Gastroesophageal sphincter (tissue), 4 donors: ENCODE measurements around the gene SYNE3. TPM values are rescaled to one million over a fixed set of nuclear protein-coding genes. Genes with fewer than 3 reads are reported as not detected.
A peak's percentile ranks its signal among the peaks of the same experiment; 100 is the strongest.

Experiments
- ATAC-seq: fragments of 150-250 bp; one replicate; pipeline ENCODE4 v1.9.1; 2016; ENCODE audit warnings: mild to moderate bottlenecking, moderate library complexity
- H3K27ac ChIP-seq, 4 donors: fragments of 200-600 bp; sonication (generic) in 3 of 4; 1 replicate in 3 of 4; 2 replicates in 1 of 4; pipeline ENCODE4 v1.5.1; 2016 to 2019
- H3K27me3 ChIP-seq: fragments of 200-600 bp; sonication (generic); one replicate; pipeline ENCODE4 v1.5.1; 2019
- H3K36me3 ChIP-seq, 2 donors: fragments of 200-600 bp; sonication (generic); one replicate each; pipeline ENCODE4 v1.5.1; 2019; ENCODE audit warnings: control low read depth in 1 of 2
- H3K4me1 ChIP-seq, 3 donors: fragments of 200-600 bp; sonication (generic); 1 replicate in 2 of 3; 2 replicates in 1 of 3; pipeline ENCODE4 v1.5.1; 2016 to 2019; ENCODE audit warnings: control low read depth in 2 of 3
- H3K4me3 ChIP-seq, 2 donors: fragments of 200-600 bp; sonication (generic); one replicate each; pipeline ENCODE4 v1.5.1; 2019; ENCODE audit warnings: mild to moderate bottlenecking in 1 of 2, moderate library complexity in 1 of 2
- H3K9me3 ChIP-seq, 3 donors: fragments of 200-600 bp; sonication (generic); one replicate each; pipeline ENCODE4 v1.5.1; 2017 to 2019; ENCODE audit warnings: control low read depth in 2 of 3
- EP300 ChIP-seq: sonication (generic); formaldehyde crosslinking; IDR thresholded peaks from one replicate; pipeline ENCODE4 v1.6.1; 2017; ENCODE audit warnings: antibody characterized with exemption, mild to moderate bottlenecking
- POLR2A ChIP-seq, 2 donors: fragments of 450-650 bp; IDR thresholded peaks; one replicate each; pipeline ENCODE4 v1.6.1; 2017; ENCODE audit warnings: antibody characterized with exemption in 2 of 2, mild to moderate bottlenecking in 2 of 2, moderate library complexity in 1 of 2
- POLR2AphosphoS5 ChIP-seq: sonication (generic); formaldehyde crosslinking; IDR thresholded peaks from one replicate; pipeline ENCODE4 v1.6.1; 2017; ENCODE audit warnings: antibody characterized with exemption
- WGBS, 2 donors: methylation state at CpG; one replicate each; pipeline ENCODE4 v1.1.5; 2018; ENCODE audit warnings: low coverage in 1 of 2; 5-methylcytosine and 5-hydroxymethylcytosine counted together
- total RNA-seq, 4 donors: library from RNA; depleted of rRNA; stranded (reverse); fragments of >200 nt; gene quantifications; one replicate each; pipeline ENCODE4 v1.1.0, GENCODE V29; 2016
- TF ChIP-seq, protein P1 (sequence below), 4 experiments: fragments of 200-600 bp in 2 of 4; fragments of 450-650 bp in 2 of 4; sonication (generic) in 1 of 4; IDR thresholded peaks; one replicate each; pipeline ENCODE4 v1.5.1; 2017 to 2019; ENCODE audit warnings: antibody characterized with exemption in 4 of 4, mild to moderate bottlenecking in 2 of 4, moderate library complexity in 2 of 4

The SYNE3 gene
- total RNA-seq, 4 donors from 2014 or later = 16.5 to 28.0 (median 20.3) TPM

DNA sequence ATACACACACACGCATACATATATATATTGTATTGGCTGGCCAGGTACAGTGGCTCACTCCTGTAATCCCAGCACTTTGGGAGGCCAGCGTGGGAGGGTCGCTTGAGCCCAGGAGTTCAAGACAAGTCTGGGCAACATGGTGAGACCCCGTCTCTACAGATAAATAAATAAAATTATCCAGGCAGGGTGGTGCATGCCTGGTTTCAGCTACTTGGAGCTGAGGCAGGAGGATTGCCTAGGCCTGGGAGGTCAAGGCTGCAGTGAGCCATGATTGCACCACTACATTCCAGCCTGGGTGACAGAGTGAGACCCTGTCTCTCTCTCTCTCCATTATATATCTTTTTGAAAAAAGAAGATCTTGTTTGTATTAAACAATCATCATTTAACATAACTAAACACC is 4.6 kb upstream of the SYNE3 start:
- Histone ChIP-seq H3K4me1 (peaks cover 3 to 63% (median 35%) of the 10 kb centered on the region in 3 donors), H3K27me3 (peaks cover 17% of the 10 kb centered on the region), H3K36me3 (peaks cover 0 to 11% of the 10 kb centered on the region in 2 donors), H3K9me3 (no peaks in the 10 kb centered on the region), H3K4me3 (no peak overlapping the region), H3K27ac (no peak overlapping the region)
- ATAC-seq = no peak
- 75% methylated on average over 2 of the region's 4 CpGs; no CpG with 5 or more reads in 1 of the 2 donors for WGBS, 2 donors
- TF ChIP-seq EP300 (no peak), POLR2AphosphoS5 (no peak), POLR2A (IDR thresholded peaks at IDR 0.05) (no peak)
- TF ChIP-seq, protein P1, sequence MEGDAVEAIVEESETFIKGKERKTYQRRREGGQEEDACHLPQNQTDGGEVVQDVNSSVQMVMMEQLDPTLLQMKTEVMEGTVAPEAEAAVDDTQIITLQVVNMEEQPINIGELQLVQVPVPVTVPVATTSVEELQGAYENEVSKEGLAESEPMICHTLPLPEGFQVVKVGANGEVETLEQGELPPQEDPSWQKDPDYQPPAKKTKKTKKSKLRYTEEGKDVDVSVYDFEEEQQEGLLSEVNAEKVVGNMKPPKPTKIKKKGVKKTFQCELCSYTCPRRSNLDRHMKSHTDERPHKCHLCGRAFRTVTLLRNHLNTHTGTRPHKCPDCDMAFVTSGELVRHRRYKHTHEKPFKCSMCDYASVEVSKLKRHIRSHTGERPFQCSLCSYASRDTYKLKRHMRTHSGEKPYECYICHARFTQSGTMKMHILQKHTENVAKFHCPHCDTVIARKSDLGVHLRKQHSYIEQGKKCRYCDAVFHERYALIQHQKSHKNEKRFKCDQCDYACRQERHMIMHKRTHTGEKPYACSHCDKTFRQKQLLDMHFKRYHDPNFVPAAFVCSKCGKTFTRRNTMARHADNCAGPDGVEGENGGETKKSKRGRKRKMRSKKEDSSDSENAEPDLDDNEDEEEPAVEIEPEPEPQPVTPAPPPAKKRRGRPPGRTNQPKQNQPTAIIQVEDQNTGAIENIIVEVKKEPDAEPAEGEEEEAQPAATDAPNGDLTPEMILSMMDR (IDR thresholded peaks at IDR 0.05) = no peak

DNA sequence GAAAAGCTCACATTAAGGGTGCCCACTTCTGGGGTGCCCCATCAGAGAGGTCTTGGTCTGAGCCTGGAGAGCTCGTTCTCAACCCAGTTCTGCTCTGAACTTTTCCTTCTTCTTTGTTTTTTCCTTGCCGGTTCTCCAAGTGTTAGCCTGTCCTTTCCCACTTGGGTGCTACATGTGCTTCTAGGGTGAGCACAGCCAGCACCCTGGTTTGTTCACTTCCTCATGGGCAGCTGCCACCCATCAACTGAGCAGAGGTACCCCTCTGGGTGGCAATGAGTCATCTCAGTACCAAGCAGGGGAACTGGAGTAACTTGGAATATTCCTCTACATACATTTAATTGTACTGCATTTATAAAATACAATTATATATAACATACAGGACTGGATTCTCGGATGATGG is 3.9 kb upstream of the SYNE3 start:
- TF ChIP-seq EP300 (no peak), POLR2A (IDR thresholded peaks at IDR 0.05) (no peak), POLR2AphosphoS5 (no peak)
- TF ChIP-seq, protein P1 (IDR thresholded peaks at IDR 0.05) = no peak

DNA sequence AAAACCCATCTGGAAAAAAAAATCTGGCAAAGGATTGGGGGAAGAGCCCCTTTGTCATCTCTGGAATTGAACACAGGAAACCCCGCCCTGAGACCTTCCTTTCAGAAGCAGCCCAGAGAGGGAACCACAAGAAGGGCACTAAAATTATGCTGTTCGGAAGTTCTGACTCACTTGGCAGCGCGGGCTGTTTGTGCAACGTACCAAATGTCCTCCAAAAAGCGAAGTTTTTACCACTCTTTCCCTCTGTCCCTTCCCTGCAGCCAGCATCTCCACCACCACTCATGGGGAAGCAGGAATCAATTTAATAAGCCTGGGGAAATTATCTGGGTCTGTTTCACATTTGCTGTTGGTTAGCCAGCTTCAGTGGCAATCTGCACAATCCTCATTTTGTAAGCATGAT is 3.2 kb upstream of the SYNE3 start:
- peaks cover 0 to 11% of the 10 kb centered on the region in 2 donors for H3K36me3 ChIP-seq
- peak overlapping the region; percentile 37 to 91 (median 84) for H3K27ac ChIP-seq
- WGBS, 2 donors = 37 to 42% methylated on average over 4 to 6 of the region's 6 CpGs
- H3K4me3 ChIP-seq = no peak overlapping the region
- no peaks in the 10 kb centered on the region for H3K9me3 ChIP-seq
- H3K27me3 ChIP-seq = peaks cover 30% of the 10 kb centered on the region
- ATAC-seq = peak; percentile 60
- peaks cover 3 to 72% (median 43%) of the 10 kb centered on the region in 3 donors for H3K4me1 ChIP-seq
- TF ChIP-seq POLR2AphosphoS5 = peak; percentile 65
- TF ChIP-seq EP300 = no peak

More for the DNA sequence above, 3.9 kb upstream of the SYNE3 start:
- peaks cover 23% of the 10 kb centered on the region for H3K27me3 ChIP-seq
- no peaks in the 10 kb centered on the region for H3K9me3 ChIP-seq
- no peak for ATAC-seq
- 61 to 80% methylated on average over 1 to 3 of the region's 3 CpGs for WGBS, 2 donors
- peak overlapping the region in 3 of 4 donors; percentile 84 to 91 (median 85) for H3K27ac ChIP-seq
- H3K4me3 ChIP-seq = no peak overlapping the region
- peaks cover 3 to 65% (median 39%) of the 10 kb centered on the region in 3 donors for H3K4me1 ChIP-seq
- peaks cover 0 to 11% of the 10 kb centered on the region in 2 donors for H3K36me3 ChIP-seq

DNA sequence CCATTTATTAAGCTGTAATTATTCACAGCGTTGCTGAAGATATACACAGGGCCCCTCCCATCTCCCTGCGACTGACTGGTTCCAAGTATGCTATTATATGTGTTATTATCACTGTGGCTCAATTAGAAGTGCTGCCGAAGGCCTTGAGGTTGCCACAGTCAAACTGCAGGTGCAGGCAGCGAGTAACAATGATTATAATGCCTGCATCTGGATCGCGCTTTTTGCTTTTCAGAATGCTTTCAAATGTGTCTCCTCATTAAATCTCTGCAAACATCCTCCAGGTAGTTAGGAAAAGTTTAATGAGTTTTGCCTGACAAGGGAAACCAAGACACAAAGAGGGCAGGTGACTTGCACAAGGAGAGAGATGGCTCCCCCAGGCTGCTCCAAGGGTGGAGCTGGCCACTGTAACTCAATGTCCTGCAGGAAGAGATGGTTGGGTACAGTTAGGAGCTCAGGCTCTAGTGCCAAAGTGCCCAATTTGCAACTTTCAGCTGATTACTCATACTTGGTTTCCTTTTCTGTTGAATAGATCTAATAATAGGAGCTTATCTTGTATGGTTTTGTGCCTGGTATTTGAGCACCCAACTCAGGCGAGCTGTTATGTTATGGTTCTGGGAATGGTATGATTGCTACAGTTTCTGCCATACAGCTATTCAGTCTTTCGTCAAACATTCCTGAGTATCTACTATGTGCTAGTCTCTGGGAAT is 1.7 kb upstream of the SYNE3 start:
- Histone ChIP-seq H3K36me3 (peaks cover 0 to 7% of the 10 kb centered on the region in 2 donors), H3K27ac (peak overlapping the region in 3 of 4 donors; percentile 84 to 91 (median 85)), H3K4me1 (peaks cover 3 to 73% (median 42%) of the 10 kb centered on the region in 3 donors), H3K4me3 (no peak overlapping the region), H3K27me3 (peaks cover 44% of the 10 kb centered on the region), H3K9me3 (no peaks in the 10 kb centered on the region)
- 41 to 61% methylated on average over 4 to 8 of the region's 8 CpGs for WGBS, 2 donors
- ATAC-seq = no peak
- TF ChIP-seq POLR2AphosphoS5 = no peak
- TF ChIP-seq, protein P1 (IDR thresholded peaks at IDR 0.05) = no peak
- TF ChIP-seq POLR2A (IDR thresholded peaks at IDR 0.05) = no peak
- no peak for TF ChIP-seq EP300

DNA sequence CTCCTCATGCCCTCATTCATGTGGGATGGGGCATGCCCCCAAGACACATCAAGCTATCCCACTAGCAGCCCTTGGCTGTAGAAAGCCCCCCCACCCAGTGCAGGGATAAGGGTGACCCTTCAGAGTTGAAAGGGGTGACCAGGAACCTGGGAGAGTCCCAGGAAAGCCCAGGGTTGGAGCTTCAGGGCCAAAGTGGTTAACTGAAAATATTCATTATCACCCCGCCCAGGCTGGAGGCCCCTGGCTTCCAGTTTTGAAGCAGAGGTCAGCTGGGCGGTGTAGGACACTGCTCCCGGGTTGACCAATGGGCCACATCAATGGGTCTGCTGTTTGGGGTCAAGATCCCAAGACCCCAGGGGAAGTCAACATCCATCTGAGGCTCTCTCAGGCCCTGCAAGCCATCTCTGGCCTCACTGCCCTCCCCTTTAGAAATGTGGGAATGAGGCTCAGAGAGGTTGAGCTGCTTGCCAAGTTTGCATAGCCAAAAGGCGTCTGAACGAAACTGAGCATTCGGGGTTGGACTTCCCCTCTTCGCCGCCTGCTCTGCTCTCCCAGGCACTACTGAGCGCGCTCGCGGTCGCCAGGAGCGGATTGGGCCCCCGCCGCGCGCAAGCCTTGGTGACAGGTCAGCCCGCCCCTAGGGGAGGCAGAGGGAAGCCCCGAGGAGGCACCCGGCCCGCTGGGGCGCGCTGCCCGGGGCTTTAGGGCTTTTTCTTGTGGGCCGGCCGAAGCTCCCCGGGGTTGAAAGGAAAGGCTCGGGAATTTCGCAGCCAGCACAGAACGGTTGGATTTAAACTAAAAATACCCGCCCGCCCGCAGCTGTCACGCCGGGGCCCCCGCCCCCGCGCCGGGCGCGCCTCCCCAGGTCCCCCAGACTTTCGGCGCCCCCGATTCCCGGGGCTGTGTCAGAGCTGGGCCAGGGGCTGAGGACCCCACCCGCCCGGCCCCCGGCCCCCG is 576 bp downstream of the SYNE3 start:
- Histone ChIP-seq H3K27me3 (peaks cover 47% of the 10 kb centered on the region), H3K9me3 (no peaks in the 10 kb centered on the region), H3K4me1 (peaks cover 3 to 82% (median 42%) of the 10 kb centered on the region in 3 donors), H3K4me3 (peak overlapping the region; percentile 51 to 80), H3K36me3 (no peaks in the 10 kb centered on the region), H3K27ac (peak overlapping the region; percentile 44 to 91 (median 84))
- peak; percentile 50 for ATAC-seq
- TF ChIP-seq, protein P1 (IDR thresholded peaks at IDR 0.05) = peak in 3 of 4 experiments; percentile 33 to 42 (median 42)
- TF ChIP-seq POLR2A (IDR thresholded peaks at IDR 0.05) = no peak
- peak; percentile 23 for TF ChIP-seq POLR2AphosphoS5
- WGBS, 2 donors = 13% methylated on average over 5 of the region's 50 CpGs; no CpG with 5 or more reads in 1 of the 2 donors
